Fibroblast of gingiva (primary cell): ENCODE data around the gene RIMBP3B.
"Not testable (repeated sequence)": the region's sequence is repeated elsewhere in the genome, so short reads cannot be mapped to it uniquely, and the experiment has no call there.

ENCODE experiments used
- DNase-seq: peaks from one replicate; pipeline ENCODE4 v3.0.0-alpha.2; 2011; ENCODE audit warnings: low read depth

The RIMBP3B gene, protein sequence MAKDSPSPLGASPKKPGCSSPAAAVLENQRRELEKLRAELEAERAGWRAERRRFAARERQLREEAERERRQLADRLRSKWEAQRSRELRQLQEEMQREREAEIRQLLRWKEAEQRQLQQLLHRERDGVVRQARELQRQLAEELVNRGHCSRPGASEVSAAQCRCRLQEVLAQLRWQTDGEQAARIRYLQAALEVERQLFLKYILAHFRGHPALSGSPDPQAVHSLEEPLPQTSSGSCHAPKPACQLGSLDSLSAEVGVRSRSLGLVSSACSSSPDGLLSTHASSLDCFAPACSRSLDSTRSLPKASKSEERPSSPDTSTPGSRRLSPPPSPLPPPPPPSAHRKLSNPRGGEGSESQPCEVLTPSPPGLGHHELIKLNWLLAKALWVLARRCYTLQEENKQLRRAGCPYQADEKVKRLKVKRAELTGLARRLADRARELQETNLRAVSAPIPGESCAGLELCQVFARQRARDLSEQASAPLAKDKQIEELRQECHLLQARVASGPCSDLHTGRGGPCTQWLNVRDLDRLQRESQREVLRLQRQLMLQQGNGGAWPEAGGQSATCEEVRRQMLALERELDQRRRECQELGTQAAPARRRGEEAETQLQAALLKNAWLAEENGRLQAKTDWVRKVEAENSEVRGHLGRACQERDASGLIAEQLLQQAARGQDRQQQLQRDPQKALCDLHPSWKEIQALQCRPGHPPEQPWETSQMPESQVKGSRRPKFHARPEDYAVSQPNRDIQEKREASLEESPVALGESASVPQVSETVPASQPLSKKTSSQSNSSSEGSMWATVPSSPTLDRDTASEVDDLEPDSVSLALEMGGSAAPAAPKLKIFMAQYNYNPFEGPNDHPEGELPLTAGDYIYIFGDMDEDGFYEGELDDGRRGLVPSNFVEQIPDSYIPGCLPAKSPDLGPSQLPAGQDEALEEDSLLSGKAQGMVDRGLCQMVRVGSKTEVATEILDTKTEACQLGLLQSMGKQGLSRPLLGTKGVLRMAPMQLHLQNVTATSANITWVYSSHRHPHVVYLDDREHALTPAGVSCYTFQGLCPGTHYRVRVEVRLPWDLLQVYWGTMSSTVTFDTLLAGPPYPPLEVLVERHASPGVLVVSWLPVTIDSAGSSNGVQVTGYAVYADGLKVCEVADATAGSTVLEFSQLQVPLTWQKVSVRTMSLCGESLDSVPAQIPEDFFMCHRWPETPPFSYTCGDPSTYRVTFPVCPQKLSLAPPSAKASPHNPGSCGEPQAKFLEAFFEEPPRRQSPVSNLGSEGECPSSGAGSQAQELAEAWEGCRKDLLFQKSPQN (N-terminal part only)

GRCh38 chr22:21383701-21384467 is at the start of gene RIMBP3B:
RIMBP3B (plus strand) TSS chr22:21383751; CDS start chr22:21383859, 108 bp downstream.
- DNase-seq, result not testable (repeated sequence)

GRCh38 chr22:21357527-21357926 is 26.0 kb upstream of the RIMBP3B start:
- not testable (repeated sequence) for DNase-seq

- DNase-seq, result not testable (repeated sequence)
Measured at GRCh38 chr22:21360525-21360924, 23.0 kb upstream of the RIMBP3B start.

DNA sequence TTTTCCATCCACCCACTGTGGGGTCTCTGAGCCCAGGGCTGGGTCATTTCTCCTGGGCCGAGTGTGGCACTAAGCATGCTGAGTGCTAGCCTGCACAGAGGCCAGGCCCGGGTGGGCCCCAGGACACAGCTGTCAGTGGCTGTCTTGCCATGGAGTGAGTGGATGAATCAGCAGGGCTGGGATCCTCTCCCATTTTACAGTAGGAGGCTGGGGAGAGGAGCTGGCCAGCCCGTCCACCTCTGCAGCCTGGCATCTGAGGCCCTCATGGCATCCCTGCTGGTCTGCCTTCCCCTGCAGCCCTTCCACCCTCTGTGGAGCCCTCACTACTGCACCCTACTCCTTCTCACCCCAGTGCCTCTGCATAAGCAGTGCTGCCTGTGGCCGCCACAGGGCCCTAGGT is 21.1 kb upstream of the RIMBP3B start:
- DNase-seq, result not testable (repeated sequence)

DNA sequence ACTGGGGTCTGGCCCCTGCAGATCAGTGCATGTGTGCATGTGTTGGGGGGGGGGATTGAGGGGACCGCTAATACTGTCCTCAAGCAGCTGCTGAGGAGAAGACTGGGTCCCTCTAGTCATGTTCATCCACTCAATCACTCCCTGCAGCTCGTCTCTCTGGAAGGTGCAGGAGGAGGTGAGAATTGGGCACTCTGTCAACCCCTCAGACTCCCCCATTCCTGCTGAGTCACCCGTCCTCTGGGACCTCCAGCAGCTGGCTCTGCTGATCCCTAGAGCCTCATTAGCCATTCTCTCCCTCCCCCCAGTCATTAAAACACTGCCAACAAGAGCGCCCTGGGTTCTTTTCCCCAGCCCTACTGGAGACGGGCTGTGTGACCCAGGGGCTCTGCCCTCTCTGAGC is 20.5 kb upstream of the RIMBP3B start:
- DNase-seq, result not testable (repeated sequence)

DNA sequence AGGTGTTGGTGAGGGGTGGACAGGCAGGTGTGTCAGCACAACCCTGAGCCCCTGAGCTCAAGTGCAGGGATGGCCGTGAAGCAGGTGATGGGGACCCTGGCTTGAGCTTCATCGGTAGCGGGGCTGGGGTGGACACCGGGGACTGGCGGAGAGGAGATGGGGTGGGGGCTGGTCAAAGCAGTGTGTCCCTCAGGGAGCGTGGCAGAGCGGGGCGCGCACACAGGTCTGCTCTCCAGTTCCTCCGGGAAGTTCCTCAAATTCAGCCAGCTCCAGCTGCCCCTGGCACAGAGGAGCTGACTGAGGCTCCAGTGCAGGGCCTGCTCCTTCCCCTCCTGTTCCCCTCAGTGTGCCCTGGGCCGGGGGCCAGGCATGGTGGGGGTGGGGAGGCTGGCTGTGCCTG is 19.7 kb upstream of the RIMBP3B start:
- DNase-seq, result not testable (repeated sequence)

DNA sequence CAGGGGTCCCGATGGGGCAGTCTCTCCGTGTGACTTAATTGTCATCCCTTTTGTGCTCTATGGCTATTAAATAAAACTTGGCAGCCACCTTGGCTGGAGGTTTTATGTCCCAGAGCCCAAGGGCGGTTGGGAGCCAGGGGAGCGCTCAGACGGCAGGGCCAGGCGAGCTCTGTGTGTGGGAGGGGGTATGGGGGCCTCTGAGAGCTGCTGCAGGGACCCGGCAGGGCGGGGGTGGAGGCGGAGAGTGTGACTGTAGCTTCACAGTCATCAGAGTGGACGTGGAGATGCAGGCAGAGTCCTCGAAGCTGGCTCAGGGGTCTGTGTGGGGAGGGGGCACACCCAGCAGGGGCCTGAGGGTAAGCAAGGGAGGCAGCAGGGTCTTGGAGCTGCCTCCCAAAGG is 19.2 kb upstream of the RIMBP3B start:
- not testable (repeated sequence) for DNase-seq

GRCh38 chr22:21365337-21365736 is 18.2 kb upstream of the RIMBP3B start:
- not testable (repeated sequence) for DNase-seq

DNA sequence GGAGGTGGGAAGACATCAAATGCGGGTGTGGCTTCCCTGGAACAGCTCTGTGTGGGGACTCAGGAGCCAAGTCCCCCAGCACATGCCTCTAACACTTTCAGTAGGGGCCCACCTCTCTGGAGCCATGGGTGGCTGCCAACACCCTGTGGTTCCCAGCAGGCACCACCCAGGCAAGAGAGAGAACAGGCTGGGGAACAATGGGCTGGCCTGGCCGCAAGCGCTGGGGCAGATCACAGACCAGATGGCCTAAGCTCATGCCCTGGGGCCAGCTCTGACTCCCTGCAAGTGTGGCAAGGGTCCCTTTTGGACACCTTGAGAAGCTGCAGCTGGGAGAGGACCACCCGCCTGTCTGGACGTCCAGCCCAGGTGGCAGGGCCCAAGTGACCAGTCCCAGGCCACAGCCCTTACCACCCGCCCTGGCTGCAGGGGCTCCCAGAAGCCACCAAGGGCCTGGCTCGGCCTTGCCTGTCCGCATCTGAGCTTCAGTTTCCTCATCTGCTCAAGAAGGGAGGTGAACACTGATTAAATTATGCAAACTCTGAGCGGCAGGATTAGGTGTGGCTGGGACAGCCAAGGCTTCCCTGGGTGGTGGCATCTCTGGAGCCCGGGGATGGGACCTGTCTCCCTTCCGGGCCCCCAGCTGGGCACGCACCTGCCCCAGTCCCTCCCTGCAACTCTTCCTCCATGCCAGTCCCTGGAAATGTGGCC is 14.8 kb upstream of the RIMBP3B start:
- DNase-seq, result not testable (repeated sequence)

GRCh38 chr22:21375880-21376279 is 7.7 kb upstream of the RIMBP3B start:
- not testable (repeated sequence) for DNase-seq

DNA sequence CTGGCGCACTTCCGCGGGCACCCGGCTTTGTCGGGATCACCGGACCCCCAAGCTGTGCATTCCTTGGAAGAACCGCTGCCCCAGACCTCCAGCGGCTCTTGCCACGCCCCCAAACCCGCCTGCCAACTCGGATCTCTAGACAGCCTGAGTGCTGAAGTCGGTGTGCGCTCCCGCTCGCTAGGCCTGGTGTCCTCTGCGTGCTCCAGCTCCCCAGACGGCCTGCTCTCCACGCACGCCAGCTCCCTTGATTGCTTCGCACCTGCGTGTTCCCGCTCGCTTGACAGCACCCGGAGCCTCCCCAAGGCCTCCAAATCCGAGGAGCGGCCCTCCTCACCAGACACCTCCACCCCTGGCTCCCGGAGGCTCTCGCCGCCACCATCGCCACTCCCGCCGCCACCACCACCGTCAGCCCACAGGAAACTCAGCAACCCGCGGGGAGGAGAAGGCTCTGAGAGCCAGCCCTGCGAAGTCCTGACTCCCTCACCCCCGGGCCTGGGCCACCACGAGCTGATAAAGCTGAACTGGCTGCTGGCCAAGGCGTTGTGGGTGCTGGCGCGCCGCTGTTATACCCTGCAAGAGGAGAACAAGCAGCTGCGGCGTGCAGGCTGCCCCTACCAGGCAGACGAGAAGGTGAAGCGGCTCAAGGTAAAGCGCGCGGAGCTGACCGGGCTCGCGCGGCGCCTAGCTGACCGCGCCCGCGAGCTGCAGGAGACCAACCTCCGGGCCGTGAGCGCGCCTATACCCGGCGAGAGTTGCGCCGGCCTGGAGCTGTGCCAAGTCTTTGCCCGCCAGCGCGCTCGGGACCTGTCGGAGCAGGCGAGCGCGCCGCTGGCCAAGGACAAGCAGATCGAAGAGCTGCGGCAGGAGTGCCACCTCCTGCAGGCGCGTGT is 1.2 kb downstream of the RIMBP3B start:
- DNase-seq, result not testable (repeated sequence)

DNA sequence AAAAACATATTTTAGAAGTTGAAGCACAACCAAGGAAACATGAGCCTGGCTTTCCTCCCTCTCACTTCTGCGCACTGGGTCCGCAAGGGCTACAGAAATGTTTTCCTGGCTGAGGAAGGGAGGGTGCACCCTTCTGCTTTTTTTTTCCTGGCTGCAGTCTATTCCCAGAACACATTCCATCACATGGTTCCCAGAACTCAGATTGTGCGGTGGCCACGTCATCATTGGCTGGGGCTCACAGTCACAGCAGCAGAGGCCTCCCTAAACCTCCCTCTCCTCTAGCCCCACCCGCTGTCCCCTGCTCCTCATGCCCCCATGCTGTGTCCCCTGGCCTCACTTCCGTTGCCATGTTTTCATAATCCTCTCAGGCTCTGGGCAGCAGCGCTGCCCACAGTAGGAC is 5.9 kb downstream of the RIMBP3B start:
- DNase-seq, result not testable (repeated sequence)

DNA sequence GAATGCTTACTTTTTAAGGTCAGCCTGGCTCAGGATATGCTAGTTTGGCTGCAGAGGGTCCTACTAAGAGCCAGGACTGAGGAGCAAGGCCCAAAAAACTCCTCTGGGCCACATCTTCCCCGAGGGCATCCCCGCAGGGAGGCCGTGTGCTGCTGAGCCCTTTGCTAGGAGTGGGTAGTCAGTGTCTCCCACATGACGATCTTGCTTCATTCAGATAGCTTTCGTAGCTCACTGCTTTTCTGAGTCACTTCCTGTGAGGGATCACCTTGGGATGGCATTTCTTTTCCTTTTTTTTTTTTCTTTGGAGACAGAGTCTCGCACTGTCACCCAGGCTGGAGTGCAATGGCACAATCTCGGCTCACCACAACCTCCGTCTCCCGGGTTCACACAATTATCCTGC is 6.5 kb downstream of the RIMBP3B start:
- DNase-seq, result not testable (repeated sequence)

GRCh38 chr22:21394613-21395012 is 11.1 kb downstream of the RIMBP3B start:
- not testable (repeated sequence) for DNase-seq

GRCh38 chr22:21401197-21401969 is 17.8 kb downstream of the RIMBP3B start:
- not testable (repeated sequence) for DNase-seq

GRCh38 chr22:21402763-21403314 is 19.3 kb downstream of the RIMBP3B start:
- DNase-seq, result not testable (repeated sequence)

GRCh38 chr22:21407139-21407538 is 23.6 kb downstream of the RIMBP3B start:
- not testable (repeated sequence) for DNase-seq

GRCh38 chr22:21407792-21408191 is 24.2 kb downstream of the RIMBP3B start:
- not testable (repeated sequence) for DNase-seq
